ENCODE data around the gene NUDCD3. TPM values are rescaled to one million over a fixed set of nuclear protein-coding genes. Genes with fewer than 3 reads are reported as not detected.

NUDCD3 gene
- total RNA-seq, 2 donors from 2014 or later = 20.4 to 20.8 TPM

- H3K27ac ChIP-seq = no peak overlapping the region
- ATAC-seq (no peak), DNase-seq (peak in 1 of 4 donors; percentile 6)
- H3K27me3 ChIP-seq = no peaks in the 10 kb centered on the region
- H3K4me3 ChIP-seq = no peak overlapping the region
- peaks cover 0 to 17% of the 10 kb centered on the region in 2 donors for H3K36me3 ChIP-seq (replicated peaks in 1 of 2; ENCODE audit: insufficient read depth in 1 of 2, low read depth in 2 of 2)
- WGBS, 2 donors = 87 to 92% methylated on average over 11 to 13 of the region's 13 CpGs
- H3K4me1 ChIP-seq = no peaks in the 10 kb centered on the region
- H3K9me3 ChIP-seq = no peaks in the 10 kb centered on the region
- intact Hi-C loops (cut with DNase I) = no loop called here
- TF ChIP-seq POLR2A (IDR thresholded peaks at IDR 0.05) = no peak
- TF ChIP-seq, protein P1, sequence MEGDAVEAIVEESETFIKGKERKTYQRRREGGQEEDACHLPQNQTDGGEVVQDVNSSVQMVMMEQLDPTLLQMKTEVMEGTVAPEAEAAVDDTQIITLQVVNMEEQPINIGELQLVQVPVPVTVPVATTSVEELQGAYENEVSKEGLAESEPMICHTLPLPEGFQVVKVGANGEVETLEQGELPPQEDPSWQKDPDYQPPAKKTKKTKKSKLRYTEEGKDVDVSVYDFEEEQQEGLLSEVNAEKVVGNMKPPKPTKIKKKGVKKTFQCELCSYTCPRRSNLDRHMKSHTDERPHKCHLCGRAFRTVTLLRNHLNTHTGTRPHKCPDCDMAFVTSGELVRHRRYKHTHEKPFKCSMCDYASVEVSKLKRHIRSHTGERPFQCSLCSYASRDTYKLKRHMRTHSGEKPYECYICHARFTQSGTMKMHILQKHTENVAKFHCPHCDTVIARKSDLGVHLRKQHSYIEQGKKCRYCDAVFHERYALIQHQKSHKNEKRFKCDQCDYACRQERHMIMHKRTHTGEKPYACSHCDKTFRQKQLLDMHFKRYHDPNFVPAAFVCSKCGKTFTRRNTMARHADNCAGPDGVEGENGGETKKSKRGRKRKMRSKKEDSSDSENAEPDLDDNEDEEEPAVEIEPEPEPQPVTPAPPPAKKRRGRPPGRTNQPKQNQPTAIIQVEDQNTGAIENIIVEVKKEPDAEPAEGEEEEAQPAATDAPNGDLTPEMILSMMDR (IDR thresholded peaks at IDR 0.05) = no peak
These were observed 107.8 kb downstream of the NUDCD3 start for GRCh38 chr7:44382459-44383265.

DNA sequence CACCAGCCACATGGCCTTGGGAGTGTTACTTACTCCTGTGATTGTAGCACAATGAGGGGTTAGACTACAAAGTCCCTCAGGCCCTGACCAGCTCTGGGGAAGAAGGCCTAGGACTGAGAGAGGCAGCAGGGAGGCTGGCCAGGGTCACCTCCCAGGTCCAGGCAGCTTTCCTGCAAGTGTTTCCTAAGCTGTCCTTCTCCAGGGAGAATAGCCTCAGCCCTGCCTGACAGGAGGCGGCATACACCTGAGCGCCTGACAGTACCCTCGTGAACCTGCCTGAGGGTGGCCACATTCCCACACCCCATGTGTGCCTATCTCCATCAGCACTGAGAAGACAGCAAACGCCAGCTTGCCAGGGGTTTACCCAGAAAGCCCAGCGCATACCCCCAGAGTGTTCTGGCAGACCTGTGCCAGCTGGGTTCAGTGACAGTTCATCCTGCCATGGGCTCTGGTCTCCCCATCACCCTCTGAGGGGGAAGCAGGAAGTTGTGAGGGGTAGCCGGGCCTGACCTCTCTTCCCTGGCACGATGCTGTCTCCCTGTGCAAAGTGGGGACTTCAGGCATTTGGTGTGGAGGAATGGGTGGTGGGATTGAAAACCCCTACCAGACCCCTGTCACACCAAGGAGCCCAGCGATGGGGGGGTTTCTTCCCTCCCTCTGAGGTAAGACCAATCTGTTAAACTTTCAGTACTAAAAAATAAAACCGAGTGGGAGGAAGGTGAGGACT is 108.8 kb downstream of the NUDCD3 start:
- TF ChIP-seq POLR2A (IDR thresholded peaks at IDR 0.05) = no peak
- TF ChIP-seq, protein P1 (IDR thresholded peaks at IDR 0.05) = no peak
- intact Hi-C loops (cut with DNase I) = no loop called here
- no peaks in the 10 kb centered on the region for H3K4me1 ChIP-seq
- no peak overlapping the region for H3K27ac ChIP-seq
- no peak for ATAC-seq
- DNase-seq = peak in 1 of 4 donors; percentile 10
- H3K36me3 ChIP-seq (replicated peaks in 1 of 2; ENCODE audit: insufficient read depth in 1 of 2, low read depth in 2 of 2) = peaks cover 0 to 17% of the 10 kb centered on the region in 2 donors
- H3K9me3 ChIP-seq = no peaks in the 10 kb centered on the region
- WGBS, 2 donors = 89 to 91% methylated on average over 4 to 9 of the region's 9 CpGs
- H3K27me3 ChIP-seq = no peaks in the 10 kb centered on the region
- H3K4me3 ChIP-seq = no peak overlapping the region

GRCh38 chr7:44380831-44381493 is 109.5 kb downstream of the NUDCD3 start:
- TF ChIP-seq, protein P1 (IDR thresholded peaks at IDR 0.05) = no peak
- TF ChIP-seq POLR2A (IDR thresholded peaks at IDR 0.05) = no peak
- peak in 1 of 4 donors; percentile 10 for DNase-seq

DNA sequence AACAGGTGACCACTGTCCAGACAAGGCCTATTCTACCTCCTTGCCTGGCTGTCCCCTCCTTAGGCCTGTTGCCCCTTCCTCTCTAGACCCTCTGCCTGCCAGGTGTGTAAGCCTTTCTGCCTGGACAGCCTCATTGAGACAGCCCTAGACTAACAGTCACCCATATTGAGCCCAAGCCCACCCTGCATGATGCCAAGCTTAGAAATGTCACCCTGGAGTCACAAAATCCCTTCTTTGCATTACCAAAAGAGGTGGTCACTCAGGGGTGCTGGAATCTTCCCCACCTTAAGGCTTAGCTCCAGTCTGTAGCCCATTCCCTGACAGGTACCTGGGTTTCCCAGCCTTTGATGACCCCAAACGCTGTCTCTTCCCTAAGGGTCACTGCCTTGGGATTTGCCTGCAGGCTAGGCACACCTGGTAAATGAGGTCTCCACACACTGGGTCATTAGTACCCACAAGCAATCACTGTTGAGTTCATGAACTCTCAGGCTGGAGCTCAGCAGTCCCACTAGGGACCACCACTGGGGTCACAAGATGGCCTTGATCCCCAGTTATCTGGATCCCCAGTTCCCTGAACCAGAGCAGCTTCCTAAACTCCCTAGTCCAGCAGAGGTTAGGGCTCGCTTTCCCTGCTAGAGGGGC is 110.1 kb downstream of the NUDCD3 start:
- peaks cover 0 to 10% of the 10 kb centered on the region in 2 donors for H3K36me3 ChIP-seq (replicated peaks in 1 of 2; ENCODE audit: insufficient read depth in 1 of 2, low read depth in 2 of 2)
- H3K27me3 ChIP-seq = no peaks in the 10 kb centered on the region
- DNase-seq = no peak
- no peak for TF ChIP-seq POLR2A (IDR thresholded peaks at IDR 0.05)
- TF ChIP-seq, protein P1 (IDR thresholded peaks at IDR 0.05) = no peak
- intact Hi-C loops (cut with DNase I) = no loop called here
- no peaks in the 10 kb centered on the region for H3K9me3 ChIP-seq
- WGBS, 2 donors = 75 to 96% methylated on average over 2 of the region's 2 CpGs
- no peak overlapping the region for H3K4me3 ChIP-seq
- H3K27ac ChIP-seq = no peak overlapping the region
- no peak for ATAC-seq
- no peaks in the 10 kb centered on the region for H3K4me1 ChIP-seq

More at GRCh38 chr7:44380831-44381493, 109.5 kb downstream of the NUDCD3 start:
- peaks cover 0 to 13% of the 10 kb centered on the region in 2 donors for H3K36me3 ChIP-seq (replicated peaks in 1 of 2; ENCODE audit: insufficient read depth in 1 of 2, low read depth in 2 of 2)
- H3K4me1 ChIP-seq = no peaks in the 10 kb centered on the region
- H3K27ac ChIP-seq = no peak overlapping the region
- 86 to 91% methylated on average over 2 to 4 of the region's 4 CpGs for WGBS, 2 donors
- ATAC-seq = no peak
- no peaks in the 10 kb centered on the region for H3K9me3 ChIP-seq
- intact Hi-C loops (cut with DNase I) = no loop called here
- no peak overlapping the region for H3K4me3 ChIP-seq
- H3K27me3 ChIP-seq = no peaks in the 10 kb centered on the region
